NCI-H2171 (cell line): Measurements from ENCODE around the gene SLC33A1.
A peak's percentile ranks its signal among the peaks of the same experiment; 100 is the strongest.
"Not testable (repeated sequence)": the region's sequence is repeated elsewhere in the genome, so short reads cannot be mapped to it uniquely, and the experiment has no call there.

Experiments
- DNase-seq: peaks from one replicate; lab custom pipeline; 2025; lab: John Stamatoyannopoulos, UW

The SLC33A1 gene

GRCh38 chr3:155854141-155854940 is at the start of gene SLC33A1:
Gene SLC33A1, minus strand, starts transcription at chr3:155854427. Its CDS starts 430 bp downstream, at chr3:155853997.
- DNase-seq, result peak; percentile 99

- DNase-seq, result no peak
Observed at GRCh38 chr3:155895379-155895900, 41.2 kb upstream of the SLC33A1 start.

GRCh38 chr3:155891321-155891720 is 37.1 kb upstream of the SLC33A1 start:
- no peak for DNase-seq

GRCh38 chr3:155890671-155891190 is 36.5 kb upstream of the SLC33A1 start:
- DNase-seq, result no peak

GRCh38 chr3:155889952-155890351 is 35.7 kb upstream of the SLC33A1 start:
- DNase-seq, result no peak

GRCh38 chr3:155889212-155889611 is 35.0 kb upstream of the SLC33A1 start:
- no peak for DNase-seq

GRCh38 chr3:155886915-155887314 is 32.7 kb upstream of the SLC33A1 start:
- DNase-seq, result no peak

GRCh38 chr3:155886348-155886747 is 32.1 kb upstream of the SLC33A1 start:
- not testable (repeated sequence) for DNase-seq

- DNase-seq, result no peak
Observed at GRCh38 chr3:155885292-155885691, 31.1 kb upstream of the SLC33A1 start.

GRCh38 chr3:155884292-155884691 is 30.1 kb upstream of the SLC33A1 start:
- DNase-seq, result no peak

GRCh38 chr3:155880286-155880685 is 26.1 kb upstream of the SLC33A1 start:
- DNase-seq, result no peak

GRCh38 chr3:155876503-155876902 is 22.3 kb upstream of the SLC33A1 start:
- no peak for DNase-seq

GRCh38 chr3:155876037-155876436 is 21.8 kb upstream of the SLC33A1 start:
- DNase-seq, result no peak

- no peak for DNase-seq
Observed at GRCh38 chr3:155872904-155873646, 18.8 kb upstream of the SLC33A1 start.

- no peak for DNase-seq
Observed at GRCh38 chr3:155871746-155872158, 17.5 kb upstream of the SLC33A1 start.

GRCh38 chr3:155870945-155871745 is 16.9 kb upstream of the SLC33A1 start:
- DNase-seq, result peak; percentile 9

- DNase-seq, result peak; percentile 93
Observed at GRCh38 chr3:155870133-155870944, 16.1 kb upstream of the SLC33A1 start, which contains the start of gene GMPS. Gene GMPS, plus strand, starts transcription at chr3:155870650. Its CDS starts 221 bp downstream, at chr3:155870871.

- no peak for DNase-seq
Observed at GRCh38 chr3:155869691-155870090, 15.5 kb upstream of the SLC33A1 start.

- DNase-seq, result no peak
Observed at GRCh38 chr3:155863072-155863784, 9.0 kb upstream of the SLC33A1 start.

GRCh38 chr3:155862290-155862982 is 8.2 kb upstream of the SLC33A1 start:
- DNase-seq, result not testable (repeated sequence)
